ENCODE measurements around the gene SPATA20.

- TF ChIP-seq, protein P1, sequence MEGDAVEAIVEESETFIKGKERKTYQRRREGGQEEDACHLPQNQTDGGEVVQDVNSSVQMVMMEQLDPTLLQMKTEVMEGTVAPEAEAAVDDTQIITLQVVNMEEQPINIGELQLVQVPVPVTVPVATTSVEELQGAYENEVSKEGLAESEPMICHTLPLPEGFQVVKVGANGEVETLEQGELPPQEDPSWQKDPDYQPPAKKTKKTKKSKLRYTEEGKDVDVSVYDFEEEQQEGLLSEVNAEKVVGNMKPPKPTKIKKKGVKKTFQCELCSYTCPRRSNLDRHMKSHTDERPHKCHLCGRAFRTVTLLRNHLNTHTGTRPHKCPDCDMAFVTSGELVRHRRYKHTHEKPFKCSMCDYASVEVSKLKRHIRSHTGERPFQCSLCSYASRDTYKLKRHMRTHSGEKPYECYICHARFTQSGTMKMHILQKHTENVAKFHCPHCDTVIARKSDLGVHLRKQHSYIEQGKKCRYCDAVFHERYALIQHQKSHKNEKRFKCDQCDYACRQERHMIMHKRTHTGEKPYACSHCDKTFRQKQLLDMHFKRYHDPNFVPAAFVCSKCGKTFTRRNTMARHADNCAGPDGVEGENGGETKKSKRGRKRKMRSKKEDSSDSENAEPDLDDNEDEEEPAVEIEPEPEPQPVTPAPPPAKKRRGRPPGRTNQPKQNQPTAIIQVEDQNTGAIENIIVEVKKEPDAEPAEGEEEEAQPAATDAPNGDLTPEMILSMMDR (IDR thresholded peaks at IDR 0.05), result no peak
- TF ChIP-seq POLR2AphosphoS5 (IDR thresholded peaks at IDR 0.05) (no peak), POLR2A (IDR thresholded peaks at IDR 0.05) (no peak)
Observed at GRCh38 chr17:50565402-50566350, 18.7 kb downstream of the SPATA20 start.
